ENCODE data around the gene C9orf50. TPM values are rescaled to one million over a fixed set of nuclear protein-coding genes. Genes with fewer than 3 reads are reported as not detected.
A peak's percentile ranks its signal among the peaks of the same experiment; 100 is the strongest.

C9orf50 gene
- total RNA-seq, 1 experiment from 2014 or later = not detected

DNA sequence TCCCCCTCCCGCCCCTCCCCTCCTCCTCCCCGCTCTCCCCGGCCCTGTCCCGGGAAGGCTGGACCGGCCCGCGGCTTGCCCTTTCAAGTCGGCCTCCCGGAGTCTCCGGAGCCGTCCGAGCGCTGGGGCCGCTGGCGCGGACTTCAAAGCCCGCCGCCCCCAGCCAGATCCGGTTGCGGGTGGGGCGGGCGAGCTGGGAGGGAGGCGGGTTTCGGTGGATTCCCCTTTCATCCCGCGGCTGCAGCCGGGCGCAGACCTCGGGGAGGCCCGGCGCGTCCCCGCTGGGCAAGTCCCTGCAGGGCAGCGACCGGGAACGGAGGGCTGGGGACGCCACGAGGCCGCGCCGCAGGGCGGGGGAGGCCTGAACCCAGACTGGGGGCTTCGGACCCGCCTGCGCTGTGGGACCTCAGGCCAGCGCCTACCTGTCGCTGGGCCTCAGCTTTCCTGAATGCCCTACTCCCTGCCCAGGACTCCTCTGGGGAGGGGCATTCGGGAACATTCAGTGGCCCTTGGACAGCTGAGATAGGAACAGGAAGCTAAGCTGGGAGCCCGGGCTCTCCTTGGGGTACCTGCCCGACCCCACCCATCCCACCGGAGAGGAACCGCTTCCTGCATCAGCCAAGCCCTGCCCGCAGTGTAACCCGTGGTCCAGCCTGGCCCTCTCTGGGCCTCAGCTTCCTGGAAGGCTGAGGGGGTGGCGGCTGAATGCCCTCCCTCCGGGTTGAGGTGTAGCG, 23.4 kb downstream of the C9orf50 start:
- Histone ChIP-seq H3K4ac (ENCODE audit: low read depth, low read length) (no peak overlapping the region), H3K79me1 (ENCODE audit: insufficient read depth, low read depth, low read length, poor library complexity, severe bottlenecking) (no peaks in the 10 kb centered on the region), H2AFZ (ENCODE audit: low read length) (no peak overlapping the region), H2BK120ac (ENCODE audit: low read depth, low read length, poor library complexity, severe bottlenecking) (peak overlapping the region; percentile 54), H2AK5ac (ENCODE audit: insufficient read length, low read length) (no peak overlapping the region), H3K4me2 (ENCODE audit: insufficient read depth, insufficient read length, low read length) (peak overlapping the region; percentile 68), H3K23me2 (ENCODE audit: insufficient read length, low read depth, low read length, poor library complexity, severe bottlenecking) (peaks cover 12% of the 10 kb centered on the region), H3K4me1 (ENCODE audit: insufficient read depth, low read length) (peaks cover 5% of the 10 kb centered on the region; the same call in 1 of the 2 replicates), H3K14ac (ENCODE audit: insufficient read depth, low read length) (peak overlapping the region; percentile 76; the same call in 1 of the 2 replicates), H4K5ac (ENCODE audit: insufficient read length, low read depth, low read length) (no peak overlapping the region), H3K9me3 (ENCODE audit: control insufficient read depth, low read depth, low read length) (no peaks in the 10 kb centered on the region), H2BK12ac (ENCODE audit: insufficient read length, low read depth, low read length) (no peak overlapping the region), H2BK15ac (ENCODE audit: low read depth, low read length) (no peak overlapping the region), H4K8ac (replicated peaks; ENCODE audit: insufficient read length, low read depth, low read length) (no peak overlapping the region), H3K79me2 (ENCODE audit: insufficient read depth, low read length) (no peaks in the 10 kb centered on the region), H2BK5ac (ENCODE audit: insufficient read length, low read length) (no peak overlapping the region), H4K20me1 (ENCODE audit: control insufficient read depth, insufficient read depth, insufficient read length) (no peaks in the 10 kb centered on the region), H3K23ac (ENCODE audit: insufficient read length, low read depth, low read length) (no peak overlapping the region), H3K18ac (ENCODE audit: insufficient read length, low read depth, low read length) (peak overlapping the region; percentile 66), H3K27me3 (ENCODE audit: insufficient read depth, low read length) (peaks cover 4% of the 10 kb centered on the region; the same call in 1 of the 2 replicates), H2BK20ac (ENCODE audit: low read depth, low read length, poor library complexity, severe bottlenecking) (no peak overlapping the region), H3T11ph (ENCODE audit: low read length) (no peak overlapping the region), H3K56ac (ENCODE audit: insufficient read length, low read depth, low read length) (no peak overlapping the region), H4K91ac (ENCODE audit: insufficient read length, low read depth, low read length) (no peak overlapping the region), H3K27ac (ENCODE audit: insufficient read length, low read depth, low read length) (no peak overlapping the region), H3K9ac (ENCODE audit: extremely low read depth, insufficient read length, low read length) (no peak overlapping the region)
- Mint-ChIP-seq H3K36me3 (ENCODE audit: insufficient read depth in 1 of 3, low read depth in 3 of 3) (no peaks in the 10 kb centered on the region), H3K4me1 (peaks cover 32 to 42% of the 10 kb centered on the region in 2 experiments), H3K4me3 (peak overlapping the region; percentile 47 to 71), H3K27ac (no peak overlapping the region), H3K27me3 (ENCODE audit: low read depth) (peaks cover 49% of the 10 kb centered on the region), H3K9me3 (no peaks in the 10 kb centered on the region; a peak in 1 of 5 replicates)
- peak; percentile 66 for DNase-seq
- TF ChIP-seq CTCF (conservative IDR thresholded peaks at IDR 0.05) = no peak
- WGBS (ENCODE audit: extremely low coverage, insufficient read length, low lambda C conversion rate) = no CpG with 5 or more reads among the region's 57 CpGs

Data from H9 (cell line).